Inflammatory macrophage treated with lipopolysaccharide for 4 hours (primary cell): ENCODE data around the gene PCCB.
"Not testable (repeated sequence)": the region's sequence is repeated elsewhere in the genome, so short reads cannot be mapped to it uniquely, and the experiment has no call there.

Experiments
- DNase-seq: peaks from one replicate; pipeline ENCODE4 v3.0.0-alpha.2; 2020

PCCB gene

DNA sequence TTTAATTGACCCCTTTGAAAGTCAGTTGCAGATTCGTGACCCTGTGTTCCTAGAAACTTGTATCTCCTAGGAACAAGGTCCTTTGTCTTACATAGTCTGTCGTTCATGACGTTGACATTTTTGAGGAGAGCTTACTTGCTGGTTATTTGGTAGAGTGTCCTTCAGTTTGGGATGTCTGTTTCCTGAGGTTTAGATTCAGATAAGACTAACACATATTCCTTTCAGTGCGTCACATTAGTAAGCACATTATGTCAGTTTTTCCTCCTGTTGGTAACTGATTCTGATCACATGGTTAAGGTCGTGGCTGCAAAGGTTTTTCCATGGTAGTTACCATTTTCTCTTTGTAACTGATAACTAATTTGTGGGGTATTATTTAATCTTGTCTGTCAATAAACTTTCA is 80.8 kb downstream of the PCCB start:
- DNase-seq = no peak

DNA sequence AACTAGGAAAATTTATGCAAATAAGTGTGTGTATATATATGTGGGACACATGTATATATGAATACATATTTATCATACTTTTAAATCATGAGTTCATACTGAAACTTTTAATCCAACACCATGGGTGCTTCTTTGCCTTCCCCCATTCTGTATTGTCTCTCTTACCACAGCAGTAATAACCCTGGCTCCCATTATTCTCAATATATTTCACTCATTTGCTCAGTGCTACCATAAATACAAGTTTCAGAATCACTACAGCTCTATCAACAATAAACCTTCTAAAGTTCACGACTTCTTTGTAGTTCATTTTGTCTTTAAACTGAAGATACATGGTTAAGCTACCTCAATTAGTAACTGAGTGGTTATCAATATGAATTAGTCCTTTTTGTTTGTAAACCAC is 82.2 kb downstream of the PCCB start:
- no peak for DNase-seq

DNA sequence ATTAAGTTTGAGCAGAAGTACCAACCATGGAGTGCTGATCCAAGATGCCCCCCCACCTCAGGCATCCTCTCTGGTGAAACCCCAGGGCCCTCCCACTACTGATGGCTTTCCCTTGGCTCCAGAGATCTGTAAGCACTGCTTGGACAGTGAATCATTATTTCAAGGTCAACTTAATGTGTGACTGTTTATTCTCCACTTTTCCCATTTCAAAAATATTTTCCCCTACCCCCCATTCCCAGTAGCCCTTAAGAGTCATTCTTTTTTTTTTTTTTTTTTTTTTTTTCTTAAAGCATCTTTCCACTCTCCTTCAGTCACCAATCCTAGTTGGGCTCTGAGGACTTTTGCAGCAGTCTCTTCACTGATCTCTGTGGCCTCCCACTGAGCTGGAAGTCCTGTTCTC is 82.6 kb downstream of the PCCB start:
- no peak for DNase-seq

DNA sequence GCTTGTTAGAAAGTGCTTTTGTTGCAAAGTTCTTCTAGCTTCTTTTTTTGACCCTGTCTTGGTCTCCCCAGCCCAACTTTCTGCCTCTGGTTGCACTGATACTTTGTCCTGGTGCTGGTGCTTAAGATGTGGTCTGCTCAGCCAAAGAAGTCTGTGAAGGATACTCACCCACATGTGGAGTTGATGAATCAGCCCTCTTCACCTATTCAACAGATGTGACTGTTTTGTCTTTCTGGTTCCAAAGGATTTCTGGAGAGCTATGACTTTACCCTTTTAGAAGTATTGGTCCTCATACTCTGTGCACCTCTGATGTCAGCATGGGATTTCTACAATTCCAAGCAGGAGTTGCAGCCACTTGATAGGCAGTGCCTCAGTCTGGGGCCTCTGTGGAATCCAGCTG is 84.1 kb downstream of the PCCB start:
- no peak for DNase-seq

DNA sequence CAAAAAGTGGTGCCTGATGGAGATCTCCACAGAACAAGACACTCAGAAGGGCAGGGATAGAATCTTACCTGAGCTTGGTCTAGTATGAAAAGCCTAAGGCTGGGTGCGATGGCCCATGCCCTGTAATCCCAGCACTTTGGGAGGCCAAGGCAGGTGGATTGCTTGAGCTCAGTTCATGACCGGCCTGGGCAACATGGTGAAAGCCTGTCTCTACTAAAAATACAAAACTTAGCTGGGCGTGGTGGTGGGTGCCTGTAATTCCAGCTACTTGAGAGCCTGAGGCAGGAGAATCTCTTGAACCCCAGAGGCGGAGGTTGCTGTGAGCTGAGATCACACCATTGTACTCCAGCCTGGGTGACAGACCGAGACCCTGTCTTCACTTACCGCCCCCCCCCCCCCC is 84.6 kb downstream of the PCCB start:
- DNase-seq = not testable (repeated sequence)

DNA sequence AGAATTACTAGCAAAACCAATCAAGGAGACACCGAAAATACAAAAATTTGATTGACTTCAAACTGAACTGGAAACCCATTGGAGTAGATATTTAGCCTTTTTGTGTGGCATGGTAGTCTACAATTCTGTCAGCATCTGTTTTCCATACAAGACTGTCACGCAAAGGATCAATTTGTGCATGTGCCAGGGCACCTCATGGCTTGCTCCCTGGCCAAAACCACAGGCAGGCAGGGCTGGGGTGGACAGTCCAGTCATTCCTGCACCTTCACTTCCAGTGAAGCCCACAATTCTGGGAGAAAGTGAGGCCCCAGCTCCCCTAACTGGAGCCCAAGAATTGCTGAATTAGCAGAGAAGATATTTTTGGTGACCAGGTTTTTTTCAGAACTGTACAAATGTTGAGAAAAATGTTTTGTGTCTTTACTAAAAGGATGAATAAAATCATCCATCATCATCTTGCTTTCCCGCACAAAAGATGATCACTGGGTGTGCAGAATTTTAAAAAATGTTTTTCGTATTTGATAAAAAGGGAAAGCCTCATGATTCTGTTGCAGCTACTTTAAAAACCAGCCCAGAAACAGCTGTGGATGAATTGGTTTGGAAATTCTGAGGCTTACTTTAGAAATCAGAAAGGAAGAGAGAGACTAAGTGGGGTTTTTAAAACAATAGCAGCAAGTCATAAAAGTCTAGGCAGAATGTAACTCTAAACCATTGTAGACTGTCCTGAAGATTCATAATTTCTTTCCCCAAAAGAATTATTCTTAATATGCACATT is 86.4 kb downstream of the PCCB start:
- no peak for DNase-seq

DNA sequence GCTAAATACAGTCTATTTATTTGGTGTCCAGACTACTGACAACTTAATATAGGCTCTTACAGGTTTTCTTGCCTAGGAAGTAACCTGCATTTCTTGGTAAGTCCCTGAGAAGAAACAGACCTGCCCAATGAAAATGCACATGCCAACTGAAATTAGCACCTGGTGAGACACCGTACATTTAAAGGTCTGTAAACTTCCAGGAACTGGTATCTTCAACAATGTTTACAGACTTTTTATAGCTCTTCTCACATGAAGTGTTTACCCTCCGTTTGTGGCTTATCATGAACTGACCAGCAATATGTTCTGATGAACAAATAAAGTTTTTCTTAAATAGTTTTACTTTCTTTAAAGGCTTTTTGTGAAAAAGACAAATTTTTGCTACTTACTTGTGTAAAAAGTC is 93.3 kb downstream of the PCCB start:
- DNase-seq = no peak

DNA sequence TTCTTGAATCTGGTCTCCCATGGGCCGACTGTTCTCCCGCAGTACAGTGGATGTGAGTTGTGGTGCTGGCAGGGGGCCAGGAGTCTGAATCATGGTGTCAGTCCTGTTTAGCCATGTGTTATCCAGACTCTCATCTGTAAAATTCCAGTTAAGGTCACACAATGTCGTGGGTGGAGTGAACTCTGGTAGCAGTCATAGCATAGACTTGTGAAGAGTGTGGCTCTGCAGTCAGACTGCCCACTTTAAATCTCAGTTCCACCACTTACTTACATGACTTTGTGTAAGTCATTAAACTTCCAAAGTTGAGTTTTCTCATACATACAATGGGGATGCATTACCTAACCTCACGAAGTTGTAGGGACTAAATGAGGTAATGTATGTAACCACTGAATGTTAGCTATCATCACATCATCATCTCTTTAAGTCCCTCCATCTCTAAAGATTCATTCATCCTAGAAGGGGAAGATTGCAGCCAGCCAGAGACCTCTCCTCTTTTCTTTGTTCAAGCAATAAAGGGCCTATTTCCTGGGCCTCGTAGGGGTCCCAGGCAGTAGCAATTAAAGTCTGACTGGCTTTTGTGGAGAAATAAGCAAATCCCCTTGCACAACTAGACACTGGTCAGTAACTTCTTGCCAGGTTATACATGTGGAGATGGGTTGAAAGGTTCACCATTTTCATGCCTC is 93.9 kb downstream of the PCCB start:
- DNase-seq = no peak

DNA sequence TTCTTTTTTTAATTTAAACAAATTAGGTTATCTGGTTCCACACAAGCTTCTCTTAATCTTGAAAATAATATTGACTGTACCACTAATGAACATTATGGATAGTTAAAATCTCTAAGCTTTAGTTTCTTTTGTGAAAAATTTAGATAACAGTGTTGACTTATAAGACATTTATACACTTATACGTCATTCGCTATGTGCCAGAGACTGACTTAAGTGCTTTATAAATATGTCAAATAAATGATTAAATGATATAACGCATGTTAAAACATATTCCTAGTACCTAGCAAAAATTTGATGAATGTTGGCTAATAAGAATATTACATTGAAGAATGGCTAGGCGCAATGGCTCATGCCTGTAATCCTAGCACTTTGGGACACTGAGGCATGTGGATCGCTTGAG is 96.3 kb downstream of the PCCB start:
- DNase-seq = no peak

DNA sequence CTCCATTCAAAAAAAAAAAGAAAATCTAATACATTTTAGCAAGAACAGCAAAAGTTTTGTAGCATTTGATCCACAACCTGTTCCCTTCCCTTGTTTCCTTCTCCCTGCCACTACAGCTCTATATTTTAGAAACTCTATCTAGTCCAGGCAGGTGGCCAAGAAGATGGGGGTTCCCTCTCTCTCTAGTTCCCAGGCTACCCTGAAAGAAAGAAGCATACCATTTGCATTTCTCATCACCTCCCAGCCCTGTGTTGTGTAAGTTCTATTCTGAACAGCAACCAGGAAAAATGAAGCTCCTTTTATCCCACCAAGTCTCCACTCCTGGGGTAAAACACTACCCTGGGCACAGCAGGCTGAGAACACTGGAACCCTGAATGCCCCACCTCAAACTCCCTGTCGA is 100.0 kb downstream of the PCCB start:
- DNase-seq = no peak

DNA sequence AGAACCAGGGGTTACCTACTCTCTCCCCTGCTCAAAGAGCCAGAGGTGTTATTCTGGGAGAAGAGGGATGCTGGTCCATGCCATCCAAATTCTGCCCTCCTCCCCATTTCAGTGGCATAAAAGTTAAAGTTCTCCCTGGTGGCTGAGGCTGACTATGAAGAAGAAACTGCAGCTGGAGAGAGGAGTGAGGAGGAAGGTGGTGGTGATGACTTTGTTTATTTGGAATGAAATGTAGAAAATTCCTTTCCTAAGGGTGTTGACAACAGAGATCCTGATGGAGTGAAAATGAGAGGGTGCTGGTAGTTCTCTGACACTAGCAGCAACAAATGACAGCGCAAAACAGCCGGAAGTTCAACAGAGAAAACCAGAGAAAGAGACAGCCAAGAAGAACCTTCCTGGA is 100.4 kb downstream of the PCCB start:
- DNase-seq = no peak

DNA sequence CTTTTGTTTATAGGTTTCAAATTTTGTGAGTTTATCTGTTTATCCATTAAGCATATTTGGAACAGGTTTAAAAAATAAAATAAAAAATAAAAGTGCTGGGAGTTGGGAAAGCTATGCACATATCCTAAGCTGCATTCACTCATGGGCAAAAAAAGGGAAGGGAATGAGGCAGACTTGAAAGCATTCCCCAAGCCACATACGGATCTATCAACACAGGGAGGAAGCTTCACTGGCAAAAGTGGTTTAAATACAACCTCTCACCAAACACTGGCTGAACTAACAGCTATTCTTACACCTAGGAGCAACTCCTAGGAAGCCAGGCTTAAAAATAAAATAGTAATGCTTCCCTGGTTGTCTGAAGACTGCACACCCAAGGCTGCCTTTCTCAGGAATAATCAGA is 101.2 kb downstream of the PCCB start:
- DNase-seq = no peak

DNA sequence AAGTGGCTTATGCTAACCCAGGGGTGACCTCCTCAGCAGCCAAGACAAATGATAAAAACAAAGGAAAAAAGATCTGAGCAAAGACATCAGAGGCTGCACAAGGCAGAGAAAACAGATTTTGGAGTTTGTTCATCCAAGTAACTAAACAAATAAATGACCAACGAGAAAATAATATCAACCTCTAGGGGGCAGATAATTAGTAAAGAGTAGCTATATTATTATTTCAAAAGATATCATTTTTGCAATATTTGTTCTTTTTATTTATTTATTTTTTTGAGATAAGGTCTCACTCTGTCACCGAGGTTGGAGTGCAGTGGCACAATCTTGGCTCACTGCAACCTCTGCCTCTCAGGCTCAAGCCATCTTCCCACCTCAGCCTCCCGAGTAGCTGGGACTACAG is 101.8 kb downstream of the PCCB start:
- no peak for DNase-seq

DNA sequence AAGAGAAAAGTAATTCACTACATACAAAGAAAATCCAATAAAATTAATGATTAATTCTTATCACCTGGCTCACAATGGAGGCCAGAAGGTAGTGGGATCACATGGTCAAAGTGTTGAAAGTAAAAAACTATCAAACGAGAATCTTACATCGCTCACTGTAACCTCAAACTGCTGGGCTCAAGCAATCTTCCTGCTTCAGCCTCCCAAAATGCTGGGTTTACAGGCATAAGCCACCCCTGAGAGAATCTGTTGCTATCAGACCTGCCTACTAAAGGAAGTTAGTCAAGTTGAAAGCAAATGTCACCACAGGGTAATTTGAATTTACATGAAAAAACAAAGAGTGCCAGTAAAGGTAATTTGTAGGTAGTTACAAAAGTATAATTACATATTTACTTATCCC is 103.3 kb downstream of the PCCB start:
- DNase-seq = no peak

DNA sequence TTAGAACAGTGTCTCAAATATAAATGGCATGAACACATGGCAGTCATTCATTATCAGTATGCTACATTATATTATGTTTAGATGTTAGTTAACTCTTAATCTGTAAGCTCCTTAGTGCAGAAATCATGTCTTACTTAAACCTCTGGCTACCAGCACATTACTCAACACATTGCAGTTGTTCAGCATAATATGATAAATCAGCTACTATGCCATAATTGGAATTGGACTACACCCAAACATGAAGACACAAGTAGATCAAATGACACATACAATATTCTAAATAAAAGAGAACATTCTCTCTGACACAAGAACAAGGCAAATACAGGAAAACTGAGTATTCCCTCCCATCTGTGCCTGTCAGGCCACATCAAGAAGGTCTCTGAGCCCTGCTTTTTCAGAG is 116.1 kb downstream of the PCCB start:
- DNase-seq = no peak

DNA sequence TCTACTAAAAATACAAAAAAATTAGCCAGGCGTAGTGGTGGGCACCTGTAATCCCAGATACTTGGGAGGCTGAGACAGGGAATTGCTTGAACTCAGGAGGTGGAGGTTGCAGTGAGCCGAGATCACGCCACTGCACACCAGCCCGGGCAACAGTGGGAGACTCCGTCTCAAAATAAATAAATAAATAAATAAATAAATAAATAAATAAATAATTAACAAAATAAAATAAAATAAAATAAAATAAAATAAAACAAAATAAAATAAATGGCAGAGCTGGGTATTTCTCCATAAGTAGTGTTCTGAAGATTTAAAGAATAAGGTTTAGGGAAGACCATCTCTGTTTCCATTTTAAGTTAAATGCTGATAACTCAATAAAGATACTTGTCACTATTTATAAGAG is 125.7 kb downstream of the PCCB start:
- DNase-seq = not testable (repeated sequence)

DNA sequence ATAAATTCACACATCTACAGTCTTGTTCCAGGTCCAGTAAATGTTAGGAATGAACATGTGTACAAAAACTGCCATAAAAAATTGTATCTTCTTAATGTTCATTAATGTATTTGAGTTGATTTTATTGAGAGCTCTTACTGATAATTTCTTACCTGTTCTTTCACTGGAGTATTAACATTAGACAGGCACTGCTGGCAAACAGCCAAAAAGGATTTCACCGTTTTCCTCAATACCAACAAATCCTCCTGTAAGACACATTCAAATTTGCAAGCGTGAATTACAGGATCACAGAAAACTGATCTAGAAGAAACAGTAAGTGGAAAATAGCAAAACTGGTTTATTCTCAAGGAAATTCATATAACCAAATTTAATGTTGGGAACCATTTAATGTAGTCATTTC is 127.4 kb downstream of the PCCB start:
- DNase-seq = no peak

DNA sequence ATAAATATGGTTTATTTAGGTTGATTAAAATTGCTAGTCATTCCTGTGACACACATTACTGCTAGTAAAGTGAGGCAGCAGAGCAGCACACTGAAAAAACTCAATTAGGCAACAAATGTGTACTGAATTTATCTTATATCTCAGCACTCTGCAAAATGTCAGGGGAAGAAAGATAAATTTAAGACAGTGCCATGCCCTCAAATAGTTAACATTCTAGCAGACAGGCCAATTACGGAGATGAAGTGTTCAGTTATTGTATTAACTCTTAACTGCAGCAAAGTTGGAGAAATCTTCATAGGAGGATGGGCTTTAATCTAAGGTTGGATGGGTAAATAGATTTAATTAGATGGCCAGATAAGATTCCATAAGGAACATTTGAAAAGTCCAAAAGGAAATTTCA is 127.9 kb downstream of the PCCB start:
- no peak for DNase-seq
